GM12878 (cell line): ENCODE results near the gene MBOAT2. TPM values are rescaled to one million over a fixed set of nuclear protein-coding genes. Genes with fewer than 3 reads are reported as not detected.

Experiments
- ATAC-seq: fragments of 200-7000 bp; cut with Tn5 transposase; 3 replicates; pipeline ENCODE4 v1.9.1; 2020; ENCODE audit warnings: mild to moderate bottlenecking, moderate library complexity
- BruUV-seq: library from RNA; stranded (reverse); fragments of 400-500 nt; replicated peaks from 2 replicates; lab custom pipeline; 2021; lab: Mats Ljungman, UMichigan
- CTCF ChIA-PET: fragments of 300-600 bp; sonication (Branson Sonifier 250); formaldehyde crosslinking; extraction: SDS; loops from one replicate; lab custom pipeline; 2021; ENCODE audit warnings: inconsistent platforms; lab: Yijun Ruan, JAX
- POLR2A ChIA-PET: fragments of 350-600 bp; formaldehyde crosslinking; extraction: SDS; loops from one replicate; lab custom pipeline; 2021; ENCODE audit warnings: inconsistent platforms; lab: Charles Lee
- RAD21 ChIA-PET: fragments of 300-600 bp; sonication (Branson Sonifier 250); formaldehyde crosslinking; loops from one replicate; lab custom pipeline; 2023; ENCODE audit warnings: antibody characterized with exemption; ENCODE audit not compliant: unreplicated experiment; lab: Charles Lee
- SMC1A ChIA-PET: fragments of 300-600 bp; sonication (Branson Sonifier 250); formaldehyde crosslinking; loops from one replicate; lab custom pipeline; 2023; ENCODE audit not compliant: unreplicated experiment, uncharacterized antibody; lab: Charles Lee
- DNase-seq: peaks from one replicate; pipeline ENCODE4 v3.0.0-alpha.2; 2011; ENCODE audit warnings: low read depth, low spot score
- FAIRE-seq: peaks from 3 replicates; lab custom pipeline; 2011; peaks lifted over from hg19 to GRCh38; lab: Jason Lieb, UNC
- H2AFZ ChIP-seq: 2 replicates; pipeline ENCODE4 v1.6.0; 2011; ENCODE audit warnings: low read depth, low read length, control low read depth; ENCODE audit not compliant: control insufficient read depth
- H3K27ac ChIP-seq: 2 replicates; pipeline ENCODE4 v1.5.1; 2011; ENCODE audit warnings: control low read depth; ENCODE audit not compliant: control insufficient read depth, insufficient read depth
- H3K27me3 ChIP-seq, 2 experiments: replicated peaks in 1 of 2; 2 replicates each; pipeline versions ENCODE4 v1.6.0 to v1.6.1; 2011; ENCODE audit warnings: low read length in 1 of 2; ENCODE audit not compliant: control insufficient read depth in 2 of 2, insufficient read depth in 2 of 2
- H3K36me3 ChIP-seq, 2 experiments: 2 replicates each; pipeline ENCODE4 v1.5.1; 2011; ENCODE audit warnings: low read length in 1 of 2; ENCODE audit not compliant: control insufficient read depth in 2 of 2, insufficient read depth in 2 of 2
- H3K4me1 ChIP-seq: 2 replicates; pipeline ENCODE4 v1.6.1; 2011; ENCODE audit warnings: mild to moderate bottlenecking, low read length, moderate library complexity, mixed read lengths; ENCODE audit not compliant: control insufficient read depth, insufficient read depth
- H3K4me2 ChIP-seq: 2 replicates; pipeline ENCODE4 v1.6.0; 2011; ENCODE audit warnings: control low read depth; ENCODE audit not compliant: control insufficient read depth, insufficient read depth
- H3K4me3 ChIP-seq: fragments of 200-600 bp; sonication (generic); 2 replicates; pipeline ENCODE4 v1.5.1; 2016
- H3K79me2 ChIP-seq: 2 replicates; pipeline ENCODE4 v1.6.0; 2011; ENCODE audit warnings: low read length; ENCODE audit not compliant: control insufficient read depth, insufficient read depth
- H3K9ac ChIP-seq: 2 replicates; pipeline ENCODE4 v1.8.0; 2011; ENCODE audit warnings: low read length, control low read depth, mixed read lengths; ENCODE audit not compliant: control insufficient read depth, insufficient read depth
- H3K9me3 ChIP-seq: replicated peaks from 3 replicates; pipeline ENCODE4 v1.5.1; 2011; ENCODE audit warnings: mild to moderate bottlenecking, low read length; ENCODE audit not compliant: control insufficient read depth, insufficient read depth
- H4K20me1 ChIP-seq: 2 replicates; pipeline ENCODE4 v1.6.0; 2011; ENCODE audit not compliant: control insufficient read depth, insufficient read depth
- BACH1 ChIP-seq: fragments of 450-650 bp; IDR thresholded peaks from 2 replicates; pipeline ENCODE4 v1.6.1; 2017; ENCODE audit warnings: mild to moderate bottlenecking, borderline replicate concordance
- BCL11A ChIP-seq: IDR thresholded peaks from 2 replicates; pipeline ENCODE4 v1.6.1; 2011; ENCODE audit warnings: low read depth, low read length
- CREM ChIP-seq: IDR thresholded peaks from 2 replicates; pipeline ENCODE4 v1.6.1; 2014; ENCODE audit warnings: antibody characterized with exemption, low read depth
- GATAD2B ChIP-seq: fragments of 450-650 bp; conservative IDR thresholded peaks from 2 replicates; pipeline ENCODE4 v1.6.1; 2017; ENCODE audit warnings: low read depth, mild to moderate bottlenecking, moderate library complexity
- LARP7 ChIP-seq: fragments of 450-650 bp; IDR thresholded peaks from 2 replicates; pipeline ENCODE4 v1.6.1; 2017; ENCODE audit warnings: mild to moderate bottlenecking
- NR2F1 ChIP-seq: fragments of 450-650 bp; conservative IDR thresholded peaks from 2 replicates; pipeline ENCODE4 v1.6.1; 2017; ENCODE audit warnings: mild to moderate bottlenecking
- PAX8 ChIP-seq: fragments of 450-650 bp; IDR thresholded peaks from 2 replicates; pipeline ENCODE4 v1.6.1; 2017; ENCODE audit warnings: mild to moderate bottlenecking, moderate library complexity
- POLR2A ChIP-seq: IDR thresholded peaks from 2 replicates; pipeline ENCODE4 v1.6.1; 2011; ENCODE audit warnings: low read depth, mild to moderate bottlenecking, low read length
- ZNF217 ChIP-seq: fragments of 450-650 bp; IDR thresholded peaks from 2 replicates; pipeline ENCODE4 v1.6.1; 2017; ENCODE audit warnings: antibody characterized with exemption, mild to moderate bottlenecking
- ZNF384 ChIP-seq: IDR thresholded peaks from 2 replicates; pipeline ENCODE4 v1.6.1; 2012; ENCODE audit warnings: low read depth, mild to moderate bottlenecking, low read length, improper control_type of control experiment, borderline replicate concordance
- WGBS: methylation state at CpG from one replicate; pipeline ENCODE4 v1.1.6; 2016; ENCODE audit warnings: low lambda C conversion rate; ENCODE audit not compliant: insufficient replicate concordance, insufficient coverage; ENCODE audit errors: missing lambda C conversion rate; 5-methylcytosine and 5-hydroxymethylcytosine counted together
- in situ Hi-C: fragments of 300-500 bp; cut with MboI; formaldehyde crosslinking; loops from 9 replicates; pipeline ENCODE4 v1.14.3; 2018; ENCODE audit warnings: mixed read lengths
- intact Hi-C: fragments of 100-400 bp; cut with micrococcal nuclease; formaldehyde crosslinking; loops from one replicate; pipeline ENCODE4 v1.14.2; 2022; ENCODE audit not compliant: unreplicated experiment
- polyA plus RNA-seq, 11 experiments: library from polyadenylated mRNA; depleted of rRNA in 4 of 11; unstranded in 6 of 11; stranded (reverse) in 5 of 11; fragments of >200 nt; fragmentation: Nextera tagmentation in 4 of 11; fragmentation: Illumina TruSeq in 1 of 11; extraction: Ambion mirVana in 4 of 11; extraction: Trizol in 1 of 11; gene quantifications; 1 replicate in 1 of 11; 2 replicates in 10 of 11; pipeline versions ENCODE4 v1.2.1 to v1.2.3, GENCODE V29; 2011 to 2016; ENCODE audit warnings: inconsistent platforms in 2 of 11, missing spikeins in 2 of 11, low read depth in 1 of 11
- total RNA-seq, 4 experiments: library from RNA; depleted of rRNA in 3 of 4; stranded (reverse); fragments of >200 nt in 3 of 4; fragmentation: Illumina TruSeq in 1 of 4; extraction: Trizol in 1 of 4; gene quantifications; 2 replicates each; pipeline versions ENCODE4 v1.2.1 to v1.2.3, GENCODE V29; 2013 to 2021
- TF ChIP-seq, protein P1 (sequence below): fragments of 450-650 bp; conservative IDR thresholded peaks from 2 replicates; pipeline ENCODE4 v1.6.1; 2017; ENCODE audit warnings: mild to moderate bottlenecking, moderate library complexity
- TF ChIP-seq, protein P2 (sequence below): IDR thresholded peaks from 2 replicates; pipeline ENCODE4 v1.6.1; 2012; ENCODE audit warnings: mild to moderate bottlenecking, low read depth, low read length
- TF ChIP-seq, protein P3 (sequence below): IDR thresholded peaks from 2 replicates; pipeline ENCODE4 v1.6.1; 2011; ENCODE audit warnings: low read depth, low read length, improper control_type of control experiment, borderline replicate concordance

The MBOAT2 gene
- total and polyA plus RNA-seq, 10 of the 15 experiments (the other 5 are each of a cell fraction or from before 2014, with no cell fraction given): 0.08 to 40.6 (median 1.8) TPM

DNA sequence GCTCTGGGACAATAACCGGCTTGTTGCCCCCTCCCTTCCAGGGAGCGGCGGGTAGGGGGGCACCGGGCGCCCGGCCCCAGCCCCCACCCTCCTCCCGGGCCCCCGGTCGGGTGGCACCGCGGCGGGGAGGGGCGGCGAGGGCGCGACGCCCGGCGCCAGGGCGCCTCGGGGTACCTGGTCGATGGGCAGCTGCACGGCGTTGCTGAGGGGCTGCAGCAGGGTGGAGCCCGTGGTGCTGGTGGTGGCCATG, 193 bp downstream of the MBOAT2 start:
- WGBS: 0% methylated on average over 3 of the region's 25 CpGs

More for the DNA sequence above, 193 bp downstream of the MBOAT2 start:
- H3K4me1 ChIP-seq: no peaks in the 10 kb centered on the region; the same call in 1 of the 2 replicates
- BruUV-seq: no TSS peak
- H3K79me2 ChIP-seq: peaks cover 8% of the 10 kb centered on the region
- TF ChIP-seq, protein P1, sequence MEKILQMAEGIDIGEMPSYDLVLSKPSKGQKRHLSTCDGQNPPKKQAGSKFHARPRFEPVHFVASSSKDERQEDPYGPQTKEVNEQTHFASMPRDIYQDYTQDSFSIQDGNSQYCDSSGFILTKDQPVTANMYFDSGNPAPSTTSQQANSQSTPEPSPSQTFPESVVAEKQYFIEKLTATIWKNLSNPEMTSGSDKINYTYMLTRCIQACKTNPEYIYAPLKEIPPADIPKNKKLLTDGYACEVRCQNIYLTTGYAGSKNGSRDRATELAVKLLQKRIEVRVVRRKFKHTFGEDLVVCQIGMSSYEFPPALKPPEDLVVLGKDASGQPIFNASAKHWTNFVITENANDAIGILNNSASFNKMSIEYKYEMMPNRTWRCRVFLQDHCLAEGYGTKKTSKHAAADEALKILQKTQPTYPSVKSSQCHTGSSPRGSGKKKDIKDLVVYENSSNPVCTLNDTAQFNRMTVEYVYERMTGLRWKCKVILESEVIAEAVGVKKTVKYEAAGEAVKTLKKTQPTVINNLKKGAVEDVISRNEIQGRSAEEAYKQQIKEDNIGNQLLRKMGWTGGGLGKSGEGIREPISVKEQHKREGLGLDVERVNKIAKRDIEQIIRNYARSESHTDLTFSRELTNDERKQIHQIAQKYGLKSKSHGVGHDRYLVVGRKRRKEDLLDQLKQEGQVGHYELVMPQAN: peak; percentile 36; the same call in 1 of the 2 replicates
- peak; percentile 37; the same call in 1 of the 2 replicates for TF ChIP-seq ZNF217
- TF ChIP-seq BACH1: no peak
- peak; percentile 36; the same call in 1 of the 2 replicates for TF ChIP-seq LARP7
- TF ChIP-seq, protein P2, sequence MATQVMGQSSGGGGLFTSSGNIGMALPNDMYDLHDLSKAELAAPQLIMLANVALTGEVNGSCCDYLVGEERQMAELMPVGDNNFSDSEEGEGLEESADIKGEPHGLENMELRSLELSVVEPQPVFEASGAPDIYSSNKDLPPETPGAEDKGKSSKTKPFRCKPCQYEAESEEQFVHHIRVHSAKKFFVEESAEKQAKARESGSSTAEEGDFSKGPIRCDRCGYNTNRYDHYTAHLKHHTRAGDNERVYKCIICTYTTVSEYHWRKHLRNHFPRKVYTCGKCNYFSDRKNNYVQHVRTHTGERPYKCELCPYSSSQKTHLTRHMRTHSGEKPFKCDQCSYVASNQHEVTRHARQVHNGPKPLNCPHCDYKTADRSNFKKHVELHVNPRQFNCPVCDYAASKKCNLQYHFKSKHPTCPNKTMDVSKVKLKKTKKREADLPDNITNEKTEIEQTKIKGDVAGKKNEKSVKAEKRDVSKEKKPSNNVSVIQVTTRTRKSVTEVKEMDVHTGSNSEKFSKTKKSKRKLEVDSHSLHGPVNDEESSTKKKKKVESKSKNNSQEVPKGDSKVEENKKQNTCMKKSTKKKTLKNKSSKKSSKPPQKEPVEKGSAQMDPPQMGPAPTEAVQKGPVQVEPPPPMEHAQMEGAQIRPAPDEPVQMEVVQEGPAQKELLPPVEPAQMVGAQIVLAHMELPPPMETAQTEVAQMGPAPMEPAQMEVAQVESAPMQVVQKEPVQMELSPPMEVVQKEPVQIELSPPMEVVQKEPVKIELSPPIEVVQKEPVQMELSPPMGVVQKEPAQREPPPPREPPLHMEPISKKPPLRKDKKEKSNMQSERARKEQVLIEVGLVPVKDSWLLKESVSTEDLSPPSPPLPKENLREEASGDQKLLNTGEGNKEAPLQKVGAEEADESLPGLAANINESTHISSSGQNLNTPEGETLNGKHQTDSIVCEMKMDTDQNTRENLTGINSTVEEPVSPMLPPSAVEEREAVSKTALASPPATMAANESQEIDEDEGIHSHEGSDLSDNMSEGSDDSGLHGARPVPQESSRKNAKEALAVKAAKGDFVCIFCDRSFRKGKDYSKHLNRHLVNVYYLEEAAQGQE: no peak
- TF ChIP-seq ZNF384: no peak
- no peak for TF ChIP-seq POLR2A
- TF ChIP-seq GATAD2B: peak; percentile 70; the same call in 1 of the 2 replicates
- TF ChIP-seq BCL11A: no peak
- no peak for TF ChIP-seq CREM
- 0 out of 2 replicates have a peak, but pooled peaks have one; percentile 18 for TF ChIP-seq NR2F1
- TF ChIP-seq PAX8: no peak
- TF ChIP-seq, protein P3, sequence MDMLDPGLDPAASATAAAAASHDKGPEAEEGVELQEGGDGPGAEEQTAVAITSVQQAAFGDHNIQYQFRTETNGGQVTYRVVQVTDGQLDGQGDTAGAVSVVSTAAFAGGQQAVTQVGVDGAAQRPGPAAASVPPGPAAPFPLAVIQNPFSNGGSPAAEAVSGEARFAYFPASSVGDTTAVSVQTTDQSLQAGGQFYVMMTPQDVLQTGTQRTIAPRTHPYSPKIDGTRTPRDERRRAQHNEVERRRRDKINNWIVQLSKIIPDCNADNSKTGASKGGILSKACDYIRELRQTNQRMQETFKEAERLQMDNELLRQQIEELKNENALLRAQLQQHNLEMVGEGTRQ: no peak
- DNase-seq (no peak), FAIRE-seq (no peak), ATAC-seq (no peak)
- H3K4me3 ChIP-seq: peak overlapping the region; percentile 71
- CTCF ChIA-PET: interaction anchor here (0.6 kb wide), 1 partner anchor 19 kb away, joined by 3 read pairs; no protein-coding TSS in a partner anchor
- H3K27me3 ChIP-seq: no peaks in the 10 kb centered on the region; a peak in 1 of 4 replicates
- H3K36me3 ChIP-seq: no peaks in the 10 kb centered on the region
- H4K20me1 ChIP-seq: no peaks in the 10 kb centered on the region
- peak overlapping the region; percentile 48 for H2AFZ ChIP-seq
- H3K27ac ChIP-seq: no peak overlapping the region
- intact Hi-C loops (loop anchor here (2.0 to 5.0 kb wide), 3 partner anchors 89 to 140 kb away; no protein-coding TSS in a partner anchor), in situ Hi-C loops (no loop called here)
- no peaks in the 10 kb centered on the region for H3K9me3 ChIP-seq
- SMC1A ChIA-PET: interaction anchor here (1.1 to 8.2 kb wide), 2 partner anchors 15 to 130 kb away, joined by 3 to 101 read pairs; no protein-coding TSS in a partner anchor
- H3K4me2 ChIP-seq: peak overlapping the region; percentile 89
- POLR2A ChIA-PET: interaction anchor here (0.9 to 4.0 kb wide), 3 partner anchors 18 to 96 kb away, joined by 5 to 18 read pairs (median 5); no protein-coding TSS in a partner anchor
- peak overlapping the region; percentile 7; the same call in 1 of the 2 replicates for H3K9ac ChIP-seq
- RAD21 ChIA-PET: interaction anchor here (1.1 to 4.3 kb wide), 4 partner anchors 15 to 96 kb away, joined by 3 to 19 read pairs (median 14); no protein-coding TSS in a partner anchor
